Keratinocyte (primary cell): ENCODE results near the gene B3GLCT. TPM values are rescaled to one million over a fixed set of nuclear protein-coding genes. Genes with fewer than 3 reads are reported as not detected.

Experiments
- DNase-seq: peaks from one replicate; pipeline ENCODE4 v3.0.0-alpha.2; 2011; ENCODE audit warnings: low read depth, missing footprints, low spot score
- FAIRE-seq: peaks from 2 replicates; lab custom pipeline; 2011; peaks lifted over from hg19 to GRCh38; lab: Jason Lieb, UNC
- H2AFZ ChIP-seq: 2 replicates; pipeline ENCODE4 v1.6.0; 2012; ENCODE audit warnings: low read length, control low read depth, inconsistent platforms; ENCODE audit not compliant: control insufficient read depth
- H3K27ac ChIP-seq: 2 replicates; pipeline ENCODE4 v1.5.1; 2011; ENCODE audit warnings: low read length; ENCODE audit not compliant: control insufficient read depth, insufficient read depth
- H3K27me3 ChIP-seq: 3 replicates; pipeline ENCODE4 v1.6.0; 2011; ENCODE audit warnings: low read length; ENCODE audit not compliant: control insufficient read depth, insufficient read depth; ENCODE audit errors: extremely low read depth
- H3K36me3 ChIP-seq, 2 experiments: 2 replicates in 1 of 2; 3 replicates in 1 of 2; pipeline ENCODE4 v1.5.1; 2011; ENCODE audit warnings: low read length in 2 of 2, mild to moderate bottlenecking in 1 of 2; ENCODE audit not compliant: control insufficient read depth in 2 of 2, insufficient read depth in 2 of 2; ENCODE audit errors: extremely low read depth in 1 of 2
- H3K4me1 ChIP-seq: 3 replicates; pipeline ENCODE4 v1.5.1; 2011; ENCODE audit warnings: low read length; ENCODE audit not compliant: control insufficient read depth, insufficient read depth; ENCODE audit errors: extremely low read depth
- H3K4me2 ChIP-seq: 3 replicates; pipeline ENCODE4 v1.6.0; 2011; ENCODE audit warnings: low read depth, low read length; ENCODE audit not compliant: control insufficient read depth, insufficient read depth; ENCODE audit errors: extremely low read depth
- H3K4me3 ChIP-seq, 3 experiments: fragments of 200-600 bp in 1 of 3; sonication (generic) in 1 of 3; 2 replicates in 2 of 3; 3 replicates in 1 of 3; pipeline ENCODE4 v1.5.1; 2011 to 2016; ENCODE audit warnings: low read length in 3 of 3, mild to moderate bottlenecking in 3 of 3, control low read depth in 2 of 3, inconsistent platforms in 1 of 3, low read depth in 1 of 3, mixed read lengths in 1 of 3, mixed run types in 1 of 3, moderate library complexity in 1 of 3; ENCODE audit not compliant: control insufficient read depth in 2 of 3, insufficient read depth in 2 of 3; ENCODE audit errors: extremely low read depth in 1 of 3
- H3K79me2 ChIP-seq: 2 replicates; pipeline ENCODE4 v1.6.0; 2012; ENCODE audit warnings: low read length; ENCODE audit not compliant: control insufficient read depth, insufficient read depth
- H3K9ac ChIP-seq: 3 replicates; pipeline ENCODE4 v1.6.0; 2011; ENCODE audit warnings: low read length; ENCODE audit not compliant: control insufficient read depth, insufficient read depth; ENCODE audit errors: extremely low read depth
- H3K9me1 ChIP-seq: 3 replicates; pipeline ENCODE4 v1.6.0; 2011; ENCODE audit warnings: low read length; ENCODE audit not compliant: control insufficient read depth, insufficient read depth; ENCODE audit errors: extremely low read depth
- H3K9me3 ChIP-seq: 2 replicates; pipeline ENCODE4 v1.5.1; 2012; ENCODE audit warnings: low read depth, low read length; ENCODE audit not compliant: control insufficient read depth
- H4K20me1 ChIP-seq: 3 replicates; pipeline ENCODE4 v1.6.0; 2011; ENCODE audit warnings: low read length; ENCODE audit not compliant: control insufficient read depth, insufficient read depth; ENCODE audit errors: extremely low read depth
- EZH2 ChIP-seq: IDR thresholded peaks from one replicate; pipeline ENCODE4 v1.6.1; 2012; ENCODE audit warnings: inconsistent platforms, mild to moderate bottlenecking, low read length, moderate library complexity
- dilution Hi-C: fragments of 300-500 bp; cut with MboI; formaldehyde crosslinking; loops from one replicate; pipeline ENCODE4 v1.7.0; 2020; ENCODE audit warnings: low sequenced_read_pairs; ENCODE audit not compliant: extremely low pct_ligation_motif_present
- polyA plus RNA-seq, 5 experiments: library from polyadenylated mRNA; depleted of rRNA in 3 of 5; stranded (reverse) in 3 of 5; stranded (forward) in 1 of 5; unstranded in 1 of 5; fragments of >200 nt; gene quantifications; 1 replicate in 1 of 5; 2 replicates in 3 of 5; 3 replicates in 1 of 5; pipeline versions ENCODE4 v1.2.1 to v1.2.3, GENCODE V29; 2011 to 2012; ENCODE audit warnings: missing spikeins in 2 of 5, low read depth in 1 of 5, low replicate concordance in 1 of 5
- TF ChIP-seq, protein P1 (sequence below), 3 experiments: IDR thresholded peaks in 1 of 3; conservative IDR thresholded peaks in 1 of 3; optimal IDR thresholded peaks in 1 of 3; 2 replicates in 2 of 3; 3 replicates in 1 of 3; pipeline versions ENCODE3 to v1.5.1; 2011; ENCODE audit warnings: low read length in 3 of 3, mild to moderate bottlenecking in 3 of 3, moderate library complexity in 2 of 3, control low read depth in 1 of 3, inconsistent platforms in 1 of 3; ENCODE audit not compliant: insufficient read depth in 2 of 3; ENCODE audit errors: extremely low read depth in 1 of 3

The B3GLCT gene
- polyA plus RNA-seq, 1 donor (not counting 4 experiments of a cell fraction or from before 2014, with no cell fraction given): 4.4 TPM

DNA sequence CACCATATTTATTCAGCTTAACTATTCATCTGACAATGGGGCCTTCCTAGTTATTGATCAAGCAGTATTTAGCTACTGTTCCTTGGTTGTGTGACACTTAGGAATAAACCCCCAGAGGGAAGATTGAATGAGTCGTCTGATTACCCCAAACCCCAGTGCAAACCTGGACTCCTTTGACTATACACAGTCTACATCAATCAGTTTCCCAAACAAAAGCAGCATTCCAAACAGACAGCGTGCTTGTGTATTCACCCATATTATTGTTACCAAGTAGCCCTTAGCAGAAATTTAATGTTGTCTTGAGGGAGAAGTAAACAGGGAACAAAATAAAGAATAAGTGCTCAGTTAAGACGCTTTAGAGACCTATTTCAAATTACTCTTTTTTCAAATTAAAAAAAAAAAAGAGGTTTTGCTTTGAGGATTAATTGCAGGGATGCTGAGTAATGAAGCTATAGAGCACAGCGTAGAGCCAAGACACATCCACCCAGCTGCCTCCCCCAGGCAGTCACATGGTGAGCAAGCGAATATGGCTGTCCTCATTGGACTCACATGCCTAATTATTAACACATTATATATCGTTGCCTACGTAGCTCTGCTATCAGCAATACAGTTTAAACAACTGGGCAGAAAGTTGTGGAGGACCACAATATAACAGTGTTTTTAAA, 14.7 kb upstream of the B3GLCT start:
- H3K79me2 ChIP-seq: no peaks in the 10 kb centered on the region
- FAIRE-seq (no peak), DNase-seq (no peak)
- dilution Hi-C loops: no loop called here
- no peaks in the 10 kb centered on the region for H3K36me3 ChIP-seq
- H3K27ac ChIP-seq: no peak overlapping the region
- H3K4me2 ChIP-seq: no peak overlapping the region
- H3K4me1 ChIP-seq: no peaks in the 10 kb centered on the region
- H3K9me3 ChIP-seq: no peaks in the 10 kb centered on the region
- no peaks in the 10 kb centered on the region for H4K20me1 ChIP-seq
- TF ChIP-seq, protein P1, sequence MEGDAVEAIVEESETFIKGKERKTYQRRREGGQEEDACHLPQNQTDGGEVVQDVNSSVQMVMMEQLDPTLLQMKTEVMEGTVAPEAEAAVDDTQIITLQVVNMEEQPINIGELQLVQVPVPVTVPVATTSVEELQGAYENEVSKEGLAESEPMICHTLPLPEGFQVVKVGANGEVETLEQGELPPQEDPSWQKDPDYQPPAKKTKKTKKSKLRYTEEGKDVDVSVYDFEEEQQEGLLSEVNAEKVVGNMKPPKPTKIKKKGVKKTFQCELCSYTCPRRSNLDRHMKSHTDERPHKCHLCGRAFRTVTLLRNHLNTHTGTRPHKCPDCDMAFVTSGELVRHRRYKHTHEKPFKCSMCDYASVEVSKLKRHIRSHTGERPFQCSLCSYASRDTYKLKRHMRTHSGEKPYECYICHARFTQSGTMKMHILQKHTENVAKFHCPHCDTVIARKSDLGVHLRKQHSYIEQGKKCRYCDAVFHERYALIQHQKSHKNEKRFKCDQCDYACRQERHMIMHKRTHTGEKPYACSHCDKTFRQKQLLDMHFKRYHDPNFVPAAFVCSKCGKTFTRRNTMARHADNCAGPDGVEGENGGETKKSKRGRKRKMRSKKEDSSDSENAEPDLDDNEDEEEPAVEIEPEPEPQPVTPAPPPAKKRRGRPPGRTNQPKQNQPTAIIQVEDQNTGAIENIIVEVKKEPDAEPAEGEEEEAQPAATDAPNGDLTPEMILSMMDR (optimal IDR thresholded peaks at IDR 0.05 in 1 of 3, IDR thresholded peaks at IDR 0.05 in 1 of 3, conservative IDR thresholded peaks at IDR 0.05 in 1 of 3; ENCODE audit: extremely low read depth in 1 of 3, insufficient read depth in 2 of 3, low read length in 3 of 3): no peak
- TF ChIP-seq EZH2: no peak
- no peak overlapping the region for H3K4me3 ChIP-seq
- no peaks in the 10 kb centered on the region for H3K27me3 ChIP-seq
- peak overlapping the region; percentile 51 for H2AFZ ChIP-seq
- H3K9ac ChIP-seq: no peak overlapping the region
- H3K9me1 ChIP-seq: no peaks in the 10 kb centered on the region

DNA sequence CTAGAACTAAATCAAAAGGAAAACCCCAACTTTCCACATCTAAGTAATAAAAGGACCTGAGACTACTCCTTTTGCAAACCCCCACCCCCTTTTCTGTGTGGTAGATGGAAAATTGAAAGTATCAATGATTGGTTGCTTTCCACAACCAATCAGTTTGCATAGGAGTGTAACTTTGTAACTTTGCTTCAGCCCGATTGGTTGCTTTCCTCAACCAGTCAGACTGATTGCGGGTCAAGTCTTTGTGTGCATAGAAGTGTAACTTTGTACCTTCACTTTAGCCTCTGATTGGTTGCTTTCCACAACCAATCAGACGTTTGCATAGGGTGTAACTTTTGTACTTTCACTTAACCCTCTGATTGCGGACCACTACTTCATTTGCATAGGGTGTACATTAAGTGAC, 8.0 kb upstream of the B3GLCT start:
- Histone ChIP-seq H3K36me3 (no peaks in the 10 kb centered on the region), H3K4me3 (no peak overlapping the region), H3K9me1 (no peaks in the 10 kb centered on the region), H3K27me3 (no peaks in the 10 kb centered on the region), H3K27ac (no peak overlapping the region), H3K9ac (no peak overlapping the region), H3K4me1 (no peaks in the 10 kb centered on the region), H3K79me2 (no peaks in the 10 kb centered on the region), H3K4me2 (no peak overlapping the region), H3K9me3 (no peaks in the 10 kb centered on the region), H4K20me1 (no peaks in the 10 kb centered on the region), H2AFZ (no peak overlapping the region)
- dilution Hi-C loops: no loop called here
- FAIRE-seq (no peak), DNase-seq (no peak)
- TF ChIP-seq, protein P1 (optimal IDR thresholded peaks at IDR 0.05 in 1 of 3, IDR thresholded peaks at IDR 0.05 in 1 of 3, conservative IDR thresholded peaks at IDR 0.05 in 1 of 3; ENCODE audit: extremely low read depth in 1 of 3, insufficient read depth in 2 of 3, low read length in 3 of 3): no peak
- TF ChIP-seq EZH2: no peak
